ENCODE data around the gene SDHAF3.
"Not testable (repeated sequence)": the region's sequence is repeated elsewhere in the genome, so short reads cannot be mapped to it uniquely, and the experiment has no call there.

Gene SDHAF3

GRCh38 chr7:97179454-97180104 is 62.1 kb downstream of the SDHAF3 start:
- TF ChIP-seq, protein P1, sequence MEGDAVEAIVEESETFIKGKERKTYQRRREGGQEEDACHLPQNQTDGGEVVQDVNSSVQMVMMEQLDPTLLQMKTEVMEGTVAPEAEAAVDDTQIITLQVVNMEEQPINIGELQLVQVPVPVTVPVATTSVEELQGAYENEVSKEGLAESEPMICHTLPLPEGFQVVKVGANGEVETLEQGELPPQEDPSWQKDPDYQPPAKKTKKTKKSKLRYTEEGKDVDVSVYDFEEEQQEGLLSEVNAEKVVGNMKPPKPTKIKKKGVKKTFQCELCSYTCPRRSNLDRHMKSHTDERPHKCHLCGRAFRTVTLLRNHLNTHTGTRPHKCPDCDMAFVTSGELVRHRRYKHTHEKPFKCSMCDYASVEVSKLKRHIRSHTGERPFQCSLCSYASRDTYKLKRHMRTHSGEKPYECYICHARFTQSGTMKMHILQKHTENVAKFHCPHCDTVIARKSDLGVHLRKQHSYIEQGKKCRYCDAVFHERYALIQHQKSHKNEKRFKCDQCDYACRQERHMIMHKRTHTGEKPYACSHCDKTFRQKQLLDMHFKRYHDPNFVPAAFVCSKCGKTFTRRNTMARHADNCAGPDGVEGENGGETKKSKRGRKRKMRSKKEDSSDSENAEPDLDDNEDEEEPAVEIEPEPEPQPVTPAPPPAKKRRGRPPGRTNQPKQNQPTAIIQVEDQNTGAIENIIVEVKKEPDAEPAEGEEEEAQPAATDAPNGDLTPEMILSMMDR (conservative IDR thresholded peaks at IDR 0.05; ENCODE audit: low read depth, low read length) = peak; percentile 87
- peak; percentile 79 for DNase-seq (ENCODE audit: low read depth)
- H3K4me3 ChIP-seq (ENCODE audit: low read depth, low read length) = no peak overlapping the region

DNA sequence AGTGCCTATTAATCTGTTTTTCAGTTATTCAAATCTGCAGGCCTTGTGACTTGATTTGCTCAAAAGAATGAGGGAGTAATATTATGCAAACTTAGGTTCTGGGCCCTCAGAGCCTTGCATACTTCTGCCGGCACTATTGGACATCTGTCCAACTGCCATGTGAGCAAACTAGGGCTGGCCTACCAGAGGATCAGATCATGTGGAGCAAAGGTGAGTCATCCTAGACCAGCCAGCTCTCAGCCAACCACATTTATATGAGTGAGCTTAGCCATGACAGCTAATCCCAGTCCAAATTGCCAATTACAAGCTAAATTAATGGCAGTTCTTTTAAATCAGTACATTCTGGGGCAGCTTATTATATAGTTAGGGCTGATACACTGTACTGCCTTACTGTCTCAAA is 69.6 kb downstream of the SDHAF3 start:
- TF ChIP-seq, protein P1 (conservative IDR thresholded peaks at IDR 0.05; ENCODE audit: low read depth, low read length) = no peak
- DNase-seq (ENCODE audit: low read depth) = peak; percentile 61
- H3K4me3 ChIP-seq (ENCODE audit: low read depth, low read length) = no peak overlapping the region

DNA sequence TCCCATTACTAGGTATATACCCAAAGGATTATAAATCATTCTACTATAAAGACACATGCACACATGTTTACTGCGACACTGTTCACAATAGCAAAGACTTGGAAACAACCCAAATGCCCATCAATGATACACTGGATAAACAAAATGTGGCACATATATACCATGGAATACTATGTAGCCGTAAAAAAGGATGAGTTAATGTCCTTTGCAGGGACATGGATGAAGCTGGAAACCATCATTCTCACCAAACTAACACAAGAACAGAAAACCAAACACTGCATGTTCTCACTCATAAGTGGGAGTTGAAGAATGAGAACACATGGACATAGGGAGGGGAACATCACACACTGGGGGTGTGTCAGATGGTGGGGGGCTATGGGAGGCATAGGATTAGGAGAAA is 78.7 kb downstream of the SDHAF3 start:
- DNase-seq (ENCODE audit: low read depth); H3K4me3 ChIP-seq (ENCODE audit: low read depth, low read length): not testable (repeated sequence)

- H3K4me3 ChIP-seq (ENCODE audit: low read depth, low read length) = no peak overlapping the region
- TF ChIP-seq, protein P1 (conservative IDR thresholded peaks at IDR 0.05; ENCODE audit: low read depth, low read length) = no peak
- DNase-seq (ENCODE audit: low read depth) = no peak
Observed at GRCh38 chr7:97198596-97198995, 81.1 kb downstream of the SDHAF3 start.

DNA sequence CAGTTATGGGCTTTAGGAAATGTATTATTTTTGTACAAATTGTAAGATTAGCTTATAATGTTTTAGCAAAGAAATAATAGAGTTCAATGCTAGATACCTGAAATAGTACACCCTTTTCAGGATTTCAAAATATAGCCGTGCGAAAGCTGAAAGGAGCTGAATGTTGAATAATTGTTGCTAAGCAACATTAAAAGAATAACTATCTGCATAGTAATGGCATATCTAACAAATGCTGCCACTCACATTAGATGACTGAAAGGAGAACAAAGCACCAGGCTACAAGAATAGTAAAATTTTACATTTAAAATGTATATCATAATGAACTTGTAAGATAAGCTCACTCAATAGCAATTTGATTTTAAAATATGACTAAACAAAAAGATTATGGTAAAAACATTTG is 82.5 kb downstream of the SDHAF3 start:
- no peak for DNase-seq (ENCODE audit: low read depth)
- H3K4me3 ChIP-seq (ENCODE audit: low read depth, low read length) = no peak overlapping the region
- TF ChIP-seq, protein P1 (conservative IDR thresholded peaks at IDR 0.05; ENCODE audit: low read depth, low read length) = no peak

GRCh38 chr7:97203957-97204356 is 86.5 kb downstream of the SDHAF3 start:
- TF ChIP-seq, protein P1 (conservative IDR thresholded peaks at IDR 0.05; ENCODE audit: low read depth, low read length) = no peak
- DNase-seq (ENCODE audit: low read depth) = no peak
- H3K4me3 ChIP-seq (ENCODE audit: low read depth, low read length) = no peak overlapping the region

GRCh38 chr7:97204821-97205220 is 87.3 kb downstream of the SDHAF3 start:
- no peak overlapping the region for H3K4me3 ChIP-seq (ENCODE audit: low read depth, low read length)
- DNase-seq (ENCODE audit: low read depth) = no peak
- TF ChIP-seq, protein P1 (conservative IDR thresholded peaks at IDR 0.05; ENCODE audit: low read depth, low read length) = no peak
